Left lobe of liver (tissue), 2 donors: ENCODE results near the gene GPHN. TPM values are rescaled to one million over a fixed set of nuclear protein-coding genes. Genes with fewer than 3 reads are reported as not detected.

Experiments
- ATAC-seq: fragments of 200-7000 bp; cut with Tn5 transposase; one replicate; pipeline ENCODE4 v1.9.1; 2020; ENCODE audit warnings: mild to moderate bottlenecking, moderate library complexity
- DNase-seq: peaks from one replicate; pipeline ENCODE4 v3.0.0-alpha.2; 2020; ENCODE audit warnings: low spot score
- total RNA-seq: library from RNA; stranded (reverse); gene quantifications from one replicate; pipeline ENCODE4 v1.2.1, GENCODE V29; 2021
- donor health status: DM: no; HTN: no; CAD: no; lungs with moderate emphysema.
- donor health status: DM: no; HTN: yes; CAD: no.

The GPHN gene
- total RNA-seq, 1 donor from 2014 or later: 43.0 TPM

GRCh38 chr14:66916421-66916820 is 408.5 kb downstream of the GPHN start:
- ATAC-seq (peak; percentile 81), DNase-seq (no peak)

GRCh38 chr14:66918527-66918926 is 410.6 kb downstream of the GPHN start:
- ATAC-seq (no peak), DNase-seq (no peak)

GRCh38 chr14:66920196-66920595 is 412.2 kb downstream of the GPHN start:
- ATAC-seq (no peak), DNase-seq (no peak)

- ATAC-seq (no peak), DNase-seq (no peak)
These were observed 415.3 kb downstream of the GPHN start for GRCh38 chr14:66923251-66923650.

- ATAC-seq: no peak
- DNase-seq: no peak
These were observed 431.5 kb downstream of the GPHN start for GRCh38 chr14:66939409-66939808.

- DNase-seq (no peak), ATAC-seq (no peak)
These were observed 436.9 kb downstream of the GPHN start for GRCh38 chr14:66944872-66945271.

GRCh38 chr14:66955159-66955558 is 447.2 kb downstream of the GPHN start:
- DNase-seq: no peak
- peak; percentile 54 for ATAC-seq

- ATAC-seq: no peak
These were observed 451.6 kb downstream of the GPHN start for GRCh38 chr14:66959437-66960050.

GRCh38 chr14:66965831-66966230 is 457.9 kb downstream of the GPHN start:
- no peak for DNase-seq
- ATAC-seq: no peak

More at GRCh38 chr14:66959437-66960050, 451.6 kb downstream of the GPHN start:
- no peak for DNase-seq

GRCh38 chr14:66972469-66972868 is 464.5 kb downstream of the GPHN start:
- no peak for DNase-seq
- no peak for ATAC-seq

- DNase-seq: no peak
- no peak for ATAC-seq
These were observed 466.6 kb downstream of the GPHN start for GRCh38 chr14:66974397-66975025.

GRCh38 chr14:66975251-66975650 is 467.3 kb downstream of the GPHN start:
- DNase-seq (no peak), ATAC-seq (no peak)

GRCh38 chr14:66979101-66979974 is 471.4 kb downstream of the GPHN start:
- DNase-seq: no peak

GRCh38 chr14:66982247-66982646 is 474.3 kb downstream of the GPHN start:
- no peak for DNase-seq
- ATAC-seq: no peak

More at GRCh38 chr14:66979101-66979974, 471.4 kb downstream of the GPHN start:
- no peak for ATAC-seq

- ATAC-seq: peak; percentile 48
- DNase-seq: no peak
These were observed 484.8 kb downstream of the GPHN start for GRCh38 chr14:66992776-66993175.

GRCh38 chr14:66993512-66993911 is 485.6 kb downstream of the GPHN start:
- ATAC-seq (peak; percentile 43), DNase-seq (no peak)

- DNase-seq (no peak), ATAC-seq (no peak)
These were observed 490.1 kb downstream of the GPHN start for GRCh38 chr14:66998013-66998412.

- no peak for DNase-seq
- ATAC-seq: peak; percentile 81
These were observed 492.0 kb downstream of the GPHN start for GRCh38 chr14:66999978-67000377.

- no peak for ATAC-seq
- no peak for DNase-seq
These were observed 495.2 kb downstream of the GPHN start for GRCh38 chr14:67002994-67003753.

GRCh38 chr14:67004521-67004920 is 496.6 kb downstream of the GPHN start:
- ATAC-seq (no peak), DNase-seq (no peak)

GRCh38 chr14:67010602-67011001 is 502.7 kb downstream of the GPHN start:
- no peak for ATAC-seq
- DNase-seq: no peak
